IPS-NIHi11 (cell line): ENCODE results near the gene CRAT.

Experiments
- DNase-seq: peaks from one replicate; pipeline ENCODE4 v3.0.0; 2012; ENCODE audit warnings: mixed read lengths, low spot score

Gene CRAT

GRCh38 chr9:129089246-129089645 lies 21.3 kb downstream of the CRAT start:
- no peak for DNase-seq

- DNase-seq: no peak
Observed at GRCh38 chr9:129084087-129084486, 26.5 kb downstream of the CRAT start.

GRCh38 chr9:129081388-129081904 lies 29.1 kb downstream of the CRAT start:
- peak; percentile 99 for DNase-seq

GRCh38 chr9:129080601-129081387 lies 29.8 kb downstream of the CRAT start, which contains the start of gene DOLPP1:
TSS of gene DOLPP1 (plus strand) at chr9:129081111. CDS start at chr9:129081132, 21 bp downstream.
- DNase-seq: peak; percentile 99

GRCh38 chr9:129080298-129080600 lies 30.3 kb downstream of the CRAT start:
- no peak for DNase-seq

- no peak for DNase-seq
Observed at GRCh38 chr9:129079829-129080228, 30.8 kb downstream of the CRAT start.

GRCh38 chr9:129078691-129079503 lies 31.7 kb downstream of the CRAT start:
- DNase-seq: no peak

- DNase-seq: no peak
Observed at GRCh38 chr9:129077236-129077635, 33.4 kb downstream of the CRAT start.

GRCh38 chr9:129076640-129077037 lies 34.0 kb downstream of the CRAT start:
- no peak for DNase-seq

- no peak for DNase-seq
Observed at GRCh38 chr9:129075996-129076639, 34.5 kb downstream of the CRAT start.

GRCh38 chr9:129074106-129074505 lies 36.5 kb downstream of the CRAT start:
- no peak for DNase-seq

- DNase-seq: no peak
Observed at GRCh38 chr9:129073404-129073803, 37.2 kb downstream of the CRAT start.

- no peak for DNase-seq
Observed at GRCh38 chr9:129072171-129072570, 38.4 kb downstream of the CRAT start.

GRCh38 chr9:129071526-129072126 lies 39.0 kb downstream of the CRAT start:
- DNase-seq: peak; percentile 70

- no peak for DNase-seq
Observed at GRCh38 chr9:129070696-129071525, 39.7 kb downstream of the CRAT start.

GRCh38 chr9:129069862-129070641 lies 40.5 kb downstream of the CRAT start:
- DNase-seq: no peak

- DNase-seq: no peak
Observed at GRCh38 chr9:129068990-129069861, 41.4 kb downstream of the CRAT start.

GRCh38 chr9:129068110-129068509 lies 42.5 kb downstream of the CRAT start:
- DNase-seq: no peak

GRCh38 chr9:129064499-129064908 lies 46.1 kb downstream of the CRAT start:
- no peak for DNase-seq
